Neural progenitor cell (in vitro differentiated cells): ENCODE data around the gene CFAP53.

Experiments used
- EZH2 ChIP-seq: fragments of 200-600 bp; sonication (generic); IDR thresholded peaks from 2 replicates; pipeline ENCODE4 v1.6.1; 2017; ENCODE audit warnings: antibody characterized with exemption, mild to moderate bottlenecking, moderate library complexity
- EZH2phosphoT487 ChIP-seq: fragments of 200-600 bp; sonication (generic); IDR thresholded peaks from 2 replicates; pipeline ENCODE4 v1.6.1; 2017; ENCODE audit warnings: antibody characterized with exemption
- TF ChIP-seq, protein P1 (sequence below): fragments of 200-600 bp; sonication (generic); IDR thresholded peaks from 2 replicates; pipeline ENCODE4 v1.5.1; 2017; ENCODE audit warnings: antibody characterized with exemption, mild to moderate bottlenecking

- TF ChIP-seq, protein P1, sequence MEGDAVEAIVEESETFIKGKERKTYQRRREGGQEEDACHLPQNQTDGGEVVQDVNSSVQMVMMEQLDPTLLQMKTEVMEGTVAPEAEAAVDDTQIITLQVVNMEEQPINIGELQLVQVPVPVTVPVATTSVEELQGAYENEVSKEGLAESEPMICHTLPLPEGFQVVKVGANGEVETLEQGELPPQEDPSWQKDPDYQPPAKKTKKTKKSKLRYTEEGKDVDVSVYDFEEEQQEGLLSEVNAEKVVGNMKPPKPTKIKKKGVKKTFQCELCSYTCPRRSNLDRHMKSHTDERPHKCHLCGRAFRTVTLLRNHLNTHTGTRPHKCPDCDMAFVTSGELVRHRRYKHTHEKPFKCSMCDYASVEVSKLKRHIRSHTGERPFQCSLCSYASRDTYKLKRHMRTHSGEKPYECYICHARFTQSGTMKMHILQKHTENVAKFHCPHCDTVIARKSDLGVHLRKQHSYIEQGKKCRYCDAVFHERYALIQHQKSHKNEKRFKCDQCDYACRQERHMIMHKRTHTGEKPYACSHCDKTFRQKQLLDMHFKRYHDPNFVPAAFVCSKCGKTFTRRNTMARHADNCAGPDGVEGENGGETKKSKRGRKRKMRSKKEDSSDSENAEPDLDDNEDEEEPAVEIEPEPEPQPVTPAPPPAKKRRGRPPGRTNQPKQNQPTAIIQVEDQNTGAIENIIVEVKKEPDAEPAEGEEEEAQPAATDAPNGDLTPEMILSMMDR: no peak
- TF ChIP-seq EZH2 (no peak), EZH2phosphoT487 (no peak)
Measured at GRCh38 chr18:50282521-50283335, 16.4 kb upstream of the CFAP53 start.
